HG03060 (cell line): ENCODE measurements around the gene C4orf33.
"Not testable (repeated sequence)": the region's sequence is repeated elsewhere in the genome, so short reads cannot be mapped to it uniquely, and the experiment has no call there.

Experiments
- ATAC-seq: cut with Tn5 transposase; IDR thresholded peaks from one replicate; pipeline ENCODE4 v1.9.1; 2021; ENCODE audit warnings: low read depth, moderate number of reproducible peaks; ENCODE audit not compliant: unreplicated experiment

Gene C4orf33, protein sequence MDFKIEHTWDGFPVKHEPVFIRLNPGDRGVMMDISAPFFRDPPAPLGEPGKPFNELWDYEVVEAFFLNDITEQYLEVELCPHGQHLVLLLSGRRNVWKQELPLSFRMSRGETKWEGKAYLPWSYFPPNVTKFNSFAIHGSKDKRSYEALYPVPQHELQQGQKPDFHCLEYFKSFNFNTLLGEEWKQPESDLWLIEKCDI

DNA sequence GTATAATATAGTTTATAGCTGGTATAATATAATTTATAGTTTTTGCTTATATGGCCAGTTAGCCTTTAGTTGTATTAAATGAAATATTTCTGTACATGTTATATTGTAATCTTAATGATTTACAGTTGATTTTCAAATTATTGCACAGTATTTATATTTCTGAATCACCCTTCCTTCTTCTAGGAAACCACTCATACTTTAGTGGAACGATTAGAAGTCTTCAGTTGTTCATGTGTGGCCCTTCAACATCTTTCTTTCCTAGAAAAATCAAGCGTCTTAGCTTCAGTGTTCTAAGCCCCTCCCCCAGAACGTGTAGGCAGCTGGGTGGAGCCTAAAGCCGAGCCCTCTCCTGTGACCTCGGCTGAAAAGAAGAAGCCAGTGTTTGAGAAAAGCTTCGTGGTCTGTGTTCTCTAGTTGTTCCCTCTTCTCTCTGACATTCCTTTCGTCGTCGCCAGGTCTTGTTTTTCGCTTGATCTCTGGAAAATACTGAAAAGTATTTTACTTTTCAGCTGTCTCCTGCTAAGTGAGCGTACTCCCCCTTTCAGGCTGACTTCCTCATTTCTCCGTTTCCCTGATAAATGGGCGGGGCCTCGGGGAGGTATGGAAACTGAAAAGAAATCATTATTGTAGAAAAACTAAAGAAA, at the start of gene C4orf33:
Gene C4orf33 (plus strand): TSS at position 342 of the 644 bp plus-strand sequence. CDS start 6,459 bp downstream, outside the sequence.
- peak; percentile 27 for ATAC-seq

DNA sequence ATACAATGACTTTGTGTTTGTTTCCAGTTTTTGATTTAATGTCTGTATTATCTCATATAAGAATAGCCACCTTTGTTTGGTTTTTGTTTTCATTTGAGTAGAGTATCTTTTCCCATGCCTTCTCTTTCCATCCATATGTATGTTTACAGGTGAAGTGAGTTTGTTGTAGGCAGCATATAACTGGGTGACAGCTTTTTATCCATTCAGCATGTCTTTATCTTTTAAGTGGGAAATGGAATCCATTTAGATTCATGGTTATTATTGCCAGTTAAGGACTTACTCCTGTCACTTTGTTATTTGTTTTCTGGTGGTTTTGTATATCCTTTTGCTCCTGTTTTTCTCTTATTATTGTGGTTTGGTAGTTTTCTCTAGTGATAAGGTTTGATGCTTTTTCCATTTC, 36.9 kb upstream of the C4orf33 start:
- no peak for ATAC-seq

DNA sequence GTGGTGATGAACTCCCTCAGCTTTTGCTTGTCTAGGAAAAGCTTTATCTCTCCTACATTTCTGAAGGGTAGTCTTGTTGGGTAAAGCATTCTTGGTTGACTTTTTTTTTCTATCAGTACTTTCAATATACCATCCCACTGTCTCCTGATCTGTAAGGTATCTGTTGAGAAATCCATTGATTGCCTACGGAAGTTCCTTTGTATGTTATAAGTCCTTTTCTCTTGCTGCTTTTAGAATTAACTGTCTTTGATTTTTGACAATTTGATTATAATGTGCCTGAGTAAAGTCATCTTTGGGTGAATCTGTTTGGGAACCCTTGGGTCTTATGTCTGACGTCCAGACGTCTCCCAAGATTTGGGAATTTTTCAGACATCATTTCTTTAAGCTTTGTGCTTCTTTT, 33.4 kb upstream of the C4orf33 start:
- ATAC-seq: no peak

DNA sequence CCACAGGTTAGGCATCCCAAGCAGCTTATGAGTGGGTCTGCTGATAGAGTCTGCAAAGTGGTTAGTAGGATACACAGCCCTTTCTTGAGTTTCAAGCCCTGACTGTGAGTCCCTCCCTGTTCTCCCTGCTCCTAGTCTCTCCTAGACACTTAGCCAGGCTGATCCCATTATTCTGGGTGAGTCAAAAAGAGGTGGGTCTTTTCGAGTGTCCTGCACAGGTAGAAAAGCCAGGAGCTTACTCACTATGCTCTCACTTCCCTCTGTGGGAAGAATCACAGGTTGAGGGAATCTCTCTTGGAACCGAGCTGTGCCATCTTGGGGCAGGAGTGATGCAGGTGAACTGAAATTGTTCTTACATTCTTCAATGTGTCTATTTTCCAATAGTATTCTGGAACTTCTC, 32.3 kb upstream of the C4orf33 start:
- no peak for ATAC-seq

DNA sequence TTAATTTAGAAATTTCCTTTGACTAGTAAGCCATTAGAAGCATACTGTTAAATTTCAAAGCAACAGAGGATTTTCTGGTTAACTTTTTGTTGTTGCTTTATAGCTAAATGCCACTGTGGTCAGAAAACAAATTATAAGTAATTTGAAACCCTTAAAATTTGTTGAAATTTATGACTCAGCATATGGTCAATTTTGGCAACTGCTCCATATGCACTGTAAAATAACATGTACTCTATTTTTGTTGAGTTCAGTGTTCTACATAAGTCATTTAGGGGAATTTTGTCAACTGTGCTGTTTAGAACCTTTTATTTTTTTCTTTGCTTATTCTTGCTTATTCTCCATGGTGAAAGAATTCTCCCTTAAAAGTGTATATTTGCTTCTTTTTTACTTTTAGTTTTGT, 31.2 kb upstream of the C4orf33 start:
- no peak for ATAC-seq

DNA sequence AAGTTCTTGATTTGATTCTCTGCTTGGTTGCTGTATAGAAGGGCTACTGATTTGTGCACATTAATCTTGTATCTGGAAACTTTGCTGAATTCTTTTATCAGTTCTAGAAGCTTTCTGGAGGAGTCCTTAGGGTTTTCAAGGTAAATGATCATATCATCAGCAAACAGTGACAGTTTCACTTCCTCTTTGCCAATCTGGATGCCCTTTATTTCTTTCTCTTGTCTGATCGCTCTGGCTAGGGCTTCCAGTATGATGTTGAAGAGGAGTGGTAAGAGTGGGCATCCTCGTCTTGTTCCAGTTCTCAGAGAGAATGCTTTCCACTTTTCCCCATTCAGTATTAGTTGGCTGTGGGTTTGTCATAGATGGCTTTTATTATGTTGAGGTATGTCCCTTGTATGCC, 26.4 kb upstream of the C4orf33 start:
- ATAC-seq: not testable (repeated sequence)

DNA sequence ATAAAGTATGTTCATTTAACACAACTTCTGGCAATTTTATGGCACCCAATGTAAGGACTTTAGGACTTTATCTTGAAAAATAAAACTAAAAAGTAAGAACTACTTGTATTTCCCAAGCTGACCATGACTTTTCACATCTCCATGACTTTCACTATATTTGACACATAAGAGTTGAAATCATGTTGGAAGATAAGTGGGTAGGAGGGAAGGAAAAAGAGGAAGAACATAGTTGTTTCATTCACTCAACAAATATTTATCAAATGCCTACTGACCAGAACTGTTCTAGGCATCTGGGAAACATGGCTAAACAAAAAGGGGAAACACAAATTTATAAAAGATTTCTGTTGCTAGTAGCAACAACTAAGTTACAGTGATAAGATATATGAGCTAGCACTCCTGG, 18.6 kb upstream of the C4orf33 start:
- ATAC-seq: no peak

DNA sequence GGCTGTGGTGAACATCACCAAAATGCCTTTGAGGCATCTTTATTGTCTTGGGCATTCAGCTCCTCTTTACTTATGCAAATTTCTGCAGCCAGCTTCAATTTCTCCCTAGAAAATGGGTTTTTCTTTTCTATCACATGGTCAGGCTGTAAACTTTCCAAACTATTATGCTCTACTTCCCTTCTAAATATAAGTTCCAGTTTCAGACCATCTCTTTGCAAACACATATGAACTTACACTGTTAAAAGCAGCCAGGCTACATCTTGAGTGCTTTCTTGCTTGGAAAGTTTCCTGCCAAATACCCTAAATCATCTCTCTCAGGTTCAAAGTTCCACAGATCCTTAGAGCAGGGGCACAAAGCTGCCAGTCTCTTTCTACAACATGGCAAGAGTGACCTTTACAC, 15.8 kb upstream of the C4orf33 start:
- ATAC-seq: no peak

DNA sequence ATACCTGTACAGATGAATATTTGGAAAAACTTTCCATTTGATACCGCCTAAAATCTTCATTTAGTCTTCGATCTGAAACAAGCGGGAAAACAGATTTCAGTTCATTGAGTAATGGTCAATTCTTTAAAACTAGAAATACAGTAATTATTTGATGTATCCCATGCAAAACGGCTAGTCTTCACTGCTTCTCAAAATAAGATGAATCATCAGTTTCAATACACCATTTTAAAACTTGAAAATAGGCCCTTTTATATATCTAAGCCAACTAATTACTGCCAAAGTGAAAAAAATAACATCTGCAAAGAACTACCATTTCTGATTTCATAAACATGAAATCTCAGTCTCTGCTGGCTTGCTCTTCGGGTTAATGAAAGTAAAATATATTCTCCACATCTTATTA, 13.7 kb upstream of the C4orf33 start:
- ATAC-seq: no peak

DNA sequence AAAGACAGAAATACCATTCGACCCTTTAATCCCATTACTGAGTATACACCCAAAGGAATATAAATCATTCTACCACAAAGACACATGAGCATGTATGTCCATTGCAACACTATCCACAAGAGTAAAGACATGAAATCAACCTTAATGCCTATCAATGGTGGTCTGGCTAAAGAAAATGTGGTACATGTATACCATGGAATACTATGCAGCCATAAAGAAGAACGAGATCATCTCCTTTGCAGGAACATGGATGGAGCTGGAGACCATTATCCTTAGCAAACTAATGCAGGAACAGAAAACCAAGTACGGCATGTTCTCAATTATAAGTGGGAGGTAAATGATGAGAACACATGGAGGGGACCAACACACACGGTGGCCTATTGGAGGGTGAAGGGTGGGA, 10.5 kb upstream of the C4orf33 start:
- ATAC-seq: no peak

DNA sequence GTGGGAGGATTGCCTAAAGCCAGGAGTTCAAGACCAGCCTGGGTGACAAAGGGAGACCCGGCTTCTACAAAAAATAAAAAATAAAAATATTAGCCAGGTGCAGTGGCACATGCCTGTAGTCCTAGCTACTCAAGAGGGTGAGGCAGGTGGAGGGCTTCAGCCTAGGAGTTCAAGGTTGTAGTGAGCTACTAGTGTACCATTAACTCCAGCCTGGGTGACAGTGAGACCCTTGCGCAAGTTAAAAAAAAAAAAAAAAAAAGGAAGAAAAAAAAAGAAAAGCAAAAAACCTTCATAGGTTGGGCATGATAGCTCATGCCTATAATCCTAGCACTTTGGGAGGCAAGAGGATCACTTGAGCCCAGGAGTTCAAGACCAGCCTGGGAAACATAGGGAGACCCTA, 8.4 kb upstream of the C4orf33 start:
- ATAC-seq: no peak

DNA sequence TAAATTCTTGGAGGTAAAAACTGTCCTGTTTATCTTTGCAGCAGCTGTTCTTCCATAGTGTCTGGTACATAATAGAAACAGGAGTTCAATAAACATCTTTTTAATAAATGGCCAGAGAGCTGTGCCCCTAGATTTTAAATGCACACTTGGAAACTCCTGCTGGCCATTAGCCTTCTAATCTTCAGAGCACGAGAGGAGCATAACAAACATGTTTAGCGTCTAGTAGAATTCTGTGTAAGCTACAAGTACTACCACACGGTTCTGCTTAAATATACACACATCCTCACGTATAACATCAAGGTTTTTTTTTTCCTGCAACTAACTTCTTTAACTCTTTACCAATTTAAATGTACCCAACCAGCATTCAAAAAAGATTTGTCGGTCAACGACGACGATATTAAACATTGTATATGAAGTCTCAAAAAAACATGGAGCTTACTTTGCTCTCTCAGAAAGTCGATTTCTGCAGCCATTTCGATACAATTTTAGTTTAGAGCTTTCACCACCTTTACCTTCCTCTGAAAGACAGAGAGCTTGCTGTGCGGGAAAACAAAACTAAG, 3.2 kb upstream of the C4orf33 start:
- no peak for ATAC-seq

DNA sequence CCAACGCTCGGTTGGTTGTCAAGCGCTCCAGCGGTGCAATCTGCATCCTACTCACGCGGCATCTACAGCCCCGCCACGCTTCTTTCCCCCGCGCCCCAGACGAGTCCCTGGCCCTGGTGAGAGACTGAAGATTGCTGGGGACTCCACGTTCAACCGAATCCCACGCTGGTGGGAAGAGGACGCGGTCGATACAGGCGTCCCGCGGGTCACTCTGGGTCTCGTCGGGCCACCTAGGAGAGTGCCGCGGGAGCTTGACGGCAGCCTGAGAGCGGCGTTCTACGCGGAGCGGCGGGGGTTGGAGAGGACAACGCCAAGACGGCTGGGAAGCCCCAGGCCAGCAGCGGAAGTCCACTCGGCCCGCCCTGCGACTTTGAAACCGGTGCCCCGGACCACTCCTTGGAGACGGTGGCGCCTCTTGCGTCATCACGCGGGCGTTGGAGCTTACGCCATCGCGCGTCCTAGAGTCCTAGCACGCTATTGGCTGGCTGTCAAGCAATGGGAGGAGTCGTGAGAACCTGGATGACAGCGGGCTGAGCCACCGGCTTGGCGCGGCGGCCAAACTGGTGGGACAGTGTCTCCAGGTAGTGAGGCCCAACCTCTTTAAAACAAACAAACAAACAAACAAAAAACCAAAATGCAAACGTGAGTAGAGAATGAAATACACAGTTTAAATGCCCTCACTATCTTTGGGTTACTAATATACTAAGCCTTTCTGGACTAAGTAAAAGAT, 2.6 kb upstream of the C4orf33 start, which contains the start of gene SCLT1:
Gene SCLT1 (minus strand): TSS at position 349 of the 730 bp plus-strand sequence. CDS start 436 bp downstream, outside the sequence.
- peak; percentile 91 for ATAC-seq

DNA sequence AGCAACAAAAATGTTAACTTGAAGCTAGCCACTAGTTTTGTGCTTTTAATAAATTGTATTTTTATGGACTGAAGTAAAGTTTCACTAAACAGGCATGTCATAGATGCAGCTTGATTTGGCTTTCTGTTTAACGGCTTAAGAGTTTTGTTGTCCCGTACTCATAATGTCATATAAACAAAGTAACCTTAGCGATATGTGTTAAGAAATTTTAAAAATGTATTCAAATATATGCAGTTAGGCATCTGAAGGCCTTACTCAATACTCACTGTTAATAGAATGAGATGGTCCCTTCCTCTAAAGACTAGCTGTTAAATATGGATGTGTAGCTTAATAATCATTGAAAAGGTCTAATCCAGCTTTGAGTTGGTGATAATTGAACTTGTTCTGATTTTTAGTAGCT, 1.6 kb upstream of the C4orf33 start:
- ATAC-seq: no peak

DNA sequence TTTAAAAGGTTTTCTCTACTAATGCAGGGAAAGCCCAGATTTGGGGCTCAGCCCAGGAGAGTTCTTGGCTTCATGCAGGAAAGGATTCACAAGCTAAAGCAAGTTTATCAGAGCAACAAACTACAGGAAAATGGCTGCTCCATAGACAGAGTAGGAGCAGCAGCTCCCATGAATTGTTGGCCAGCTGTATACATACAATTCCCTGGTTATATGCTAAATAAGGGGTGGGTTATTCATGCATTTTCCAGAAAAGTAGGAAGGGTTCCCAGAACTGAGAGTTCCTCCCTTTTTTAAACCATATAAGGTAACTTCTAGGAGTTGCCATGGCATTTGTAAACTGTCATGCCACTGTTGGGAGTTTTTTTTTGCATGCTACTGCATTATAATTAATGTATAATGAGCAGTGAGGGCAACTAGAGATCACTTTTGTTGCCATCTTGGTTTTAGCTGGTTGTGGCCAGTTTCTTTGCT, 2.6 kb downstream of the C4orf33 start:
- no peak for ATAC-seq

DNA sequence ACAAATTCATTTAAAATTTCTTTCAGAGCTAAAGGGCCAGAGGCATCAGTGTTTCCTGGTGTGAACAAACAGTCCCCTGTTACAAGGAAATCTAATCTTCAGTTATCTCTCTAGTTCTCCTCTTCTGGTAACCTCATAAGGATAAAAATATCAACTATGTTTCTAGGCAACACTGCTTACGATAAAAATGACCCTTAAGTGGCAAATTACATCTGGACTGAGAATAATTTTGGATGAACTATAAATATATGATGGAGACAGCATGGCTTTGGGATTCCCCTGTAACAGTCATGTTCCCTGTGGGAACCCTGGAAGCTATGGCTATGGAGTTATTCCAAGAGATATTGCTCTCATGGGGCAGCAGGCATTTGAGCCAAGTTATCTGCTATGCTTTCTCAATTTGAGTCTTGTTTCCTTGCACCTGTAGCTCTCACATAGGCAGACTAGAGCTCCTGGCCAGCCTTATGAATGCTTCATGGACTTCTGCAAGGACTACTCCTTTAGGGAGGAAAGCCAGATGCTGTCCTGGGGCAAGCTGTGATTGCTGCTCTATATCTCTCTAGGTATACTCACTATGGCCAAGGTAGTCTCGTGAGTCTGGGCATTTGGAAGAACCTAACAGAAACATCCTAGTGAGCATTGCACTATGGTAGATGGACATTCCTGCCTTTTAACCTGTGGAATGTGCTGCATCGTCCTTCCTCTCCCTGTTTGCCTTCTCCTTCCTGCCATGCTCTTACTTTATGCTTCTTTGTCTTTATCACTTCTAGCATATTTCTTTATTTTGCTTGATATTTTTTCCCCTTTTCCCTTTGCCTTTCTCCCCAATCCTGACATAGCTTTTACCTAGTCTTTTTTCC, 14.2 kb downstream of the C4orf33 start:
- ATAC-seq: no peak

DNA sequence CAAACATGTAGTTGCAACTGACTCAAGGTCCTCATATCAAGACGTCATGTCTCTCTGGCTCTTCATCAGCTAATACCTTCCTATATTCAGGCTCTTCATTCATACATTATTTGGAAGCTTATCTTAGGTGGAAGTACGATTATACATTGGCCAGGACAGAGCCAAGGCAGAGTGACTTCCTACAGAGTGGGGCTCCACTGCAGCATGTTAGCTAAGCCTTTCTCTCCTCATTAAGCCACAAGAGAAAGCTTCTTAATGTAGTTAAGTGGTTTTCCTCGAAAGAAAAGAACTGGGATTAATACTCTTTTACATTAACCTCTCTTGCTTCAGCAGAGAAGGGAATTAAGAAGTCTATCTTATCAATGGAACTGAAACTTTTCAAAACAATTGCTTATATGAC, 15.0 kb downstream of the C4orf33 start:
- no peak for ATAC-seq

DNA sequence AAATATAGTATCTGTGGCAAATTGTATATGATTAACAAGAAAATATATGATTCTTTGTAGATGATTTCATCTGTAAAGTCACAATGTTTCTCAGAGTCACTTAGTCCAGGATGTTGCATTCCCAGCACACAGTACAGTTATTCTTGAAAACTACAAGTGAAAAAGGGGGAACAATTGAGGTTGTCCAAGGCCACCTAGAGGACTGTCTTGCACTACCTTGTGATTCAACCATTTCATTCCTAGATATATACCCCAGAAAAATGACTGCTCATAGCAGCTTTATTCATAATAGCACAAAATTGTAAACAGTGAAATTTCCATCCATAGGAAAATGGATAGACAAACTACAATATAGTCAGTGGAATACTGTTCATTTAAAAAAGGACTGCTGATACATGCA, 16.0 kb downstream of the C4orf33 start:
- ATAC-seq: no peak

DNA sequence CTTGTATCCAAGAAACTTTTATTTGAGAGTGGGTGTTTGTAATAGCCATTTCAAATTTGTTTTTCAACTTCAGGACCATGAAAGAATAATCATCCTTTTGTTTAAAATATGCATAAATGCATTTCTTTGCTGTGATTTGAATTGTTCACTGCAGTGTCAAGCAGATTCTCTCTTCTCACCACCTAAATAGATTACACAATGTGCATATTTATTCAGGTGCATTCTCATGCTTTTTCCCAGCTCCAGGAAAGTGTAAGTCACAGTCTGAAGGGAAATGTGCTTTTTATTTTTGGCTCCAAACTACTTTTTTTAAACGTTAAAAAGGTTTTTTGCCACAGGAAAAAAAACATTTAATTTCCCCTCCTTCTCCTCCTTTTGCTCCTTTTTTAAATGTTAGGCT, 17.5 kb downstream of the C4orf33 start:
- ATAC-seq: no peak

DNA sequence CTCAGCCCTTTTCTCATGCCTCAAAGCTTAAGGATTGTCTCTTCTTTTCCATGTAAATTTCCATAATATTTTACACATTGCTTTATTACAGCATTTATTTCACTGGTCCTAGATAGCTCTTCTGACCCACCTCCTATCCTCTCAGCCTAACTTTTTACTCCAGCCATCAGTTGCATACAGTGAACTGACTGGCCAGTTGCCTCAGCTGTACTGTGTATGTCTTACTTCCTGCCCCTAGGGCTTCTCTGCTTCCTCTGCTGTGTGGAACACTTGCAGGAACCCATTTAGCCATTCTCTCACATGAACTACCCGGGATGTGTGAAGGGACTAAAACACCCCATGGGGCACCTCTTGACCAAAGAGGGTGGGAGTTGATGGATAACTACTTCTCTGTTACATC, 18.0 kb downstream of the C4orf33 start:
- no peak for ATAC-seq
